Forelimb muscle (tissue), 1 donor: ENCODE measurements around the gene PTPRZ1. TPM values are rescaled to one million over a fixed set of nuclear protein-coding genes. Genes with fewer than 3 reads are reported as not detected.

Source experiments
- DNase-seq: peaks from one replicate; pipeline ENCODE4 v3.0.0-alpha.2; 2013; ENCODE audit warnings: low read depth
- polyA plus RNA-seq: library from polyadenylated mRNA; unstranded; fragments of 120-200 nt; gene quantifications from one replicate; pipeline ENCODE4 v1.2.1, GENCODE V29; 2013; ENCODE audit not compliant: insufficient read length

Gene PTPRZ1
- polyA plus RNA-seq, 1 donor: 3.0 TPM

- DNase-seq: no peak
These were observed 17.9 kb downstream of the PTPRZ1 start for GRCh38 chr7:121890833-121891232.

GRCh38 chr7:121891731-121892130, 18.8 kb downstream of the PTPRZ1 start:
- DNase-seq: no peak

- DNase-seq: no peak
These were observed 28.1 kb downstream of the PTPRZ1 start for GRCh38 chr7:121901026-121901425.

- no peak for DNase-seq
These were observed 31.2 kb downstream of the PTPRZ1 start for GRCh38 chr7:121904120-121904519.

GRCh38 chr7:121908042-121908441, 35.1 kb downstream of the PTPRZ1 start:
- no peak for DNase-seq

GRCh38 chr7:121909716-121910345, 36.9 kb downstream of the PTPRZ1 start:
- DNase-seq: no peak

GRCh38 chr7:121913947-121914675, 41.1 kb downstream of the PTPRZ1 start:
- no peak for DNase-seq

- no peak for DNase-seq
These were observed 41.8 kb downstream of the PTPRZ1 start for GRCh38 chr7:121914676-121915279.

GRCh38 chr7:121916211-121916610, 43.2 kb downstream of the PTPRZ1 start:
- no peak for DNase-seq

GRCh38 chr7:121919986-121920385, 47.0 kb downstream of the PTPRZ1 start:
- no peak for DNase-seq

GRCh38 chr7:121924269-121925186, 51.6 kb downstream of the PTPRZ1 start:
- DNase-seq: no peak

GRCh38 chr7:121931149-121931902, 58.4 kb downstream of the PTPRZ1 start:
- DNase-seq: no peak

GRCh38 chr7:121932768-121933167, 59.8 kb downstream of the PTPRZ1 start:
- no peak for DNase-seq

GRCh38 chr7:121936951-121937623, 64.1 kb downstream of the PTPRZ1 start:
- no peak for DNase-seq

GRCh38 chr7:121938429-121938996, 65.6 kb downstream of the PTPRZ1 start:
- DNase-seq: no peak

- no peak for DNase-seq
These were observed 68.0 kb downstream of the PTPRZ1 start for GRCh38 chr7:121940918-121941317.

GRCh38 chr7:121941830-121942229, 68.9 kb downstream of the PTPRZ1 start:
- no peak for DNase-seq

GRCh38 chr7:121945066-121945465, 72.1 kb downstream of the PTPRZ1 start:
- no peak for DNase-seq

- no peak for DNase-seq
These were observed 72.7 kb downstream of the PTPRZ1 start for GRCh38 chr7:121945480-121946236.

GRCh38 chr7:121953164-121953563, 80.2 kb downstream of the PTPRZ1 start:
- DNase-seq: no peak
